CD4-positive, alpha-beta T cell (primary cell): Measurements from ENCODE around the gene GTF2A1. TPM values are rescaled to one million over a fixed set of nuclear protein-coding genes. Genes with fewer than 3 reads are reported as not detected.

Experiments
- ATAC-seq: fragments of 200-7000 bp; cut with Tn5 transposase; one replicate; pipeline ENCODE4 v1.10.0; 2022; ENCODE audit warnings: mild to moderate bottlenecking; ENCODE audit not compliant: poor library complexity
- CTCF ChIA-PET: fragments of 350-600 bp; sonication (Branson Sonifier 250); formaldehyde crosslinking; loops from one replicate; lab custom pipeline; 2021; ENCODE audit warnings: antibody characterized with exemption, inconsistent platforms; lab: Charles Lee
- POLR2A ChIA-PET: fragments of 350-600 bp; sonication (Branson Sonifier 250); formaldehyde crosslinking; loops from one replicate; lab custom pipeline; 2021; ENCODE audit warnings: antibody characterized with exemption, inconsistent platforms; lab: Charles Lee
- DNase-seq, 14 experiments: peaks; one replicate each; pipeline ENCODE4 v3.0.0-alpha.2; 2013 to 2020; ENCODE audit warnings: mixed read lengths in 2 of 14
- H3K27ac ChIP-seq, 2 donors: one replicate each; pipeline versions ENCODE4 v1.5.1 to v1.7.0; 2013; ENCODE audit warnings: low read length in 2 of 2, low read depth in 1 of 2, mild to moderate bottlenecking in 1 of 2
- H3K27me3 ChIP-seq, 2 experiments: 1 replicate in 1 of 2; 2 replicates in 1 of 2; pipeline versions ENCODE4 v1.6.1 to v1.7.0; 2013; ENCODE audit warnings: low read length in 2 of 2, control low read depth in 1 of 2, mild to moderate bottlenecking in 1 of 2, moderate library complexity in 1 of 2; ENCODE audit not compliant: insufficient read depth in 2 of 2, control insufficient read depth in 1 of 2
- H3K36me3 ChIP-seq: one replicate; pipeline ENCODE4 v1.6.1; 2013; ENCODE audit warnings: low read length, control low read depth; ENCODE audit not compliant: insufficient read depth
- H3K4me1 ChIP-seq: one replicate; pipeline ENCODE4 v1.6.1; 2013; ENCODE audit warnings: low read length, control low read depth; ENCODE audit not compliant: insufficient read depth
- H3K4me3 ChIP-seq: one replicate; pipeline ENCODE4 v1.5.1; 2013; ENCODE audit warnings: mild to moderate bottlenecking, low read length, moderate library complexity
- H3K9me3 ChIP-seq, 2 experiments: 1 replicate in 1 of 2; 2 replicates in 1 of 2; pipeline versions ENCODE4 v1.6.1 to v1.7.0; 2013; ENCODE audit warnings: low read length in 2 of 2, mild to moderate bottlenecking in 2 of 2, control low read depth in 1 of 2, moderate library complexity in 1 of 2; ENCODE audit not compliant: control insufficient read depth in 1 of 2, insufficient read depth in 1 of 2
- H3K27ac Mint-ChIP-seq: one replicate; pipeline ENCODE4 v1.8.0; 2020; ENCODE audit warnings: mixed read lengths
- H3K27me3 Mint-ChIP-seq: one replicate; pipeline ENCODE4 v1.8.0; 2021; ENCODE audit warnings: mixed read lengths
- H3K36me3 Mint-ChIP-seq: one replicate; pipeline ENCODE4 v1.8.0; 2021; ENCODE audit warnings: low read depth, mixed read lengths
- H3K4me1 Mint-ChIP-seq: one replicate; pipeline ENCODE4 v1.8.0; 2021; ENCODE audit warnings: low read depth, mixed read lengths
- H3K4me3 Mint-ChIP-seq: one replicate; pipeline ENCODE4 v1.8.0; 2020; ENCODE audit warnings: mild to moderate bottlenecking, mixed read lengths
- H3K9me3 Mint-ChIP-seq: one replicate; pipeline ENCODE4 v1.8.0; 2020; ENCODE audit warnings: mixed read lengths
- intact Hi-C, 2 experiments: fragments of 100-400 bp; cut with DNase I in 1 of 2; cut with micrococcal nuclease in 1 of 2; formaldehyde crosslinking; loops; one replicate each; pipeline versions ENCODE4 v1.15.1 to v1.9.0; 2023 to 2025; cut with DNase I, micrococcal nuclease
- total RNA-seq, 174 experiments: library from RNA in 2 of 174; stranded (reverse) in 2 of 174; gene quantifications; one replicate each; pipeline ENCODE4 v1.2.3 and lab custom pipeline; 2021 to 2026
- TF ChIP-seq, protein P1 (sequence below): fragments of 200-600 bp; IDR thresholded peaks from one replicate; pipeline ENCODE4 v1.8.0; 2022; ENCODE audit warnings: antibody characterized with exemption, mild to moderate bottlenecking

The GTF2A1 gene
- total RNA-seq, 2 experiments from 2014 or later, result 11.5 to 12.8 TPM

DNA sequence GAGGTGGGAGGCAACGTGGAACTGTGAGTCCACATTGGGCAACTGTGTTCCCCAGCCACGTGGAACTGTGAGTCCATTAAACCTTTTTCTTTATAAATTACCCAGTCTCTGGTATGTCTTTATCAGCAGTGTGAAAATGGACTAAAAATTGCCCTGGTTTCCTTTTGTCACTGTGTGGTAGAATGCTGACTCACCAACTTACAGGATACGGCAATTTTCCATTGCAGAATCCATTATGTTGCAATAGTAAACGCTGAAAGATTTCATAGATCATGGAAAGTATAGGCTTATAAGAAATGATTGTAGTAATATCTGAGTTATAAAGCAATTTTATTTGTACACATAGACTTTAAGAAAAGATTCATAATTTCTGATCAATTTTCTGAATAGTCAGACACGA lies 93.0 kb downstream of the GTF2A1 start:
- ATAC-seq (no peak), DNase-seq (peak in 2 of 14 experiments; percentile 7 to 17)
- Histone ChIP-seq H3K4me1 (no peaks in the 10 kb centered on the region), H3K9me3 (no peaks in the 10 kb centered on the region), H3K27me3 (no peaks in the 10 kb centered on the region), H3K27ac (no peak overlapping the region), H3K4me3 (no peak overlapping the region), H3K36me3 (no peaks in the 10 kb centered on the region)
- Mint-ChIP-seq H3K4me3 (no peak overlapping the region), H3K4me1 (no peaks in the 10 kb centered on the region), H3K27me3 (no peaks in the 10 kb centered on the region), H3K9me3 (no peaks in the 10 kb centered on the region), H3K36me3 (no peaks in the 10 kb centered on the region), H3K27ac (no peak overlapping the region)
- ChIA-PET POLR2A (no interaction called here), CTCF (no interaction called here)
- TF ChIP-seq, protein P1, sequence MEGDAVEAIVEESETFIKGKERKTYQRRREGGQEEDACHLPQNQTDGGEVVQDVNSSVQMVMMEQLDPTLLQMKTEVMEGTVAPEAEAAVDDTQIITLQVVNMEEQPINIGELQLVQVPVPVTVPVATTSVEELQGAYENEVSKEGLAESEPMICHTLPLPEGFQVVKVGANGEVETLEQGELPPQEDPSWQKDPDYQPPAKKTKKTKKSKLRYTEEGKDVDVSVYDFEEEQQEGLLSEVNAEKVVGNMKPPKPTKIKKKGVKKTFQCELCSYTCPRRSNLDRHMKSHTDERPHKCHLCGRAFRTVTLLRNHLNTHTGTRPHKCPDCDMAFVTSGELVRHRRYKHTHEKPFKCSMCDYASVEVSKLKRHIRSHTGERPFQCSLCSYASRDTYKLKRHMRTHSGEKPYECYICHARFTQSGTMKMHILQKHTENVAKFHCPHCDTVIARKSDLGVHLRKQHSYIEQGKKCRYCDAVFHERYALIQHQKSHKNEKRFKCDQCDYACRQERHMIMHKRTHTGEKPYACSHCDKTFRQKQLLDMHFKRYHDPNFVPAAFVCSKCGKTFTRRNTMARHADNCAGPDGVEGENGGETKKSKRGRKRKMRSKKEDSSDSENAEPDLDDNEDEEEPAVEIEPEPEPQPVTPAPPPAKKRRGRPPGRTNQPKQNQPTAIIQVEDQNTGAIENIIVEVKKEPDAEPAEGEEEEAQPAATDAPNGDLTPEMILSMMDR, result no peak
- intact Hi-C loops, result no loop called here

DNA sequence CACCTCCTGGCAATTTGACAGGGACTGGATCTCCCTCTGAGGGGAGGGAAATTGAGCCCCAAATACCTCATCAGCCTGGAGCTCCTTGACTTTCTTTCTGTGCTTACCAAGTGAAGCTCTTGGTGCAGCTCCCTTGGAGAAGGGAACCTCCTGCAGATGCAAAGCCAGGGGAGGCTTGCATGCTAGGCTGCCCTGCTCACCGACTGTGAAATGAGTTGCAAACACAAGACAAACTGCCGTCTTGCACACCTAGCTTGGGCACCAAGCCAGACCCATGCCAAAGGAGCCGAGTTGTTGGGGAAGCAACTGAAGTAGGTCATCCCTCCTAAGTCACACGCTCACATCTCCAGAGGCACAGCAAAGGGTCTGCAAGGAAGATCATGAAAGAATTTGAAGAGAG lies 95.2 kb downstream of the GTF2A1 start:
- TF ChIP-seq, protein P1, result no peak
- H3K4me3 Mint-ChIP-seq, result no peak overlapping the region

More for the DNA sequence above, 95.2 kb downstream of the GTF2A1 start:
- no peaks in the 10 kb centered on the region for H3K36me3 Mint-ChIP-seq
- intact Hi-C loops, result no loop called here
- H3K36me3 ChIP-seq, result no peaks in the 10 kb centered on the region
- H3K27me3 ChIP-seq, result no peaks in the 10 kb centered on the region
- DNase-seq, result no peak
- no peaks in the 10 kb centered on the region for H3K4me1 Mint-ChIP-seq
- H3K27ac ChIP-seq, result no peak overlapping the region
- no peak for ATAC-seq
- ChIA-PET CTCF (no interaction called here), POLR2A (no interaction called here)
- H3K4me1 ChIP-seq, result no peaks in the 10 kb centered on the region
- no peak overlapping the region for H3K4me3 ChIP-seq
- no peak overlapping the region for H3K27ac Mint-ChIP-seq
- H3K9me3 Mint-ChIP-seq, result no peaks in the 10 kb centered on the region
- no peaks in the 10 kb centered on the region for H3K27me3 Mint-ChIP-seq
- no peaks in the 10 kb centered on the region for H3K9me3 ChIP-seq

Other genes starting within 250 kb of the GTF2A1 start
- gene STON2, start 179.4 kb upstream of the GTF2A1 start, total RNA-seq, result not detected